ENCODE data around the gene DNAJC12. TPM values are rescaled to one million over a fixed set of nuclear protein-coding genes. Genes with fewer than 3 reads are reported as not detected.

Gene DNAJC12
- total RNA-seq, 1 donor from 2014 or later = 54.7 TPM

- Mint-ChIP-seq H3K27ac (ENCODE audit: unreplicated experiment) (no peak overlapping the region), H3K4me3 (ENCODE audit: unreplicated experiment) (no peak overlapping the region), H3K9me3 (ENCODE audit: unreplicated experiment) (no peaks in the 10 kb centered on the region), H3K36me3 (ENCODE audit: unreplicated experiment) (no peaks in the 10 kb centered on the region), H3K27me3 (ENCODE audit: unreplicated experiment) (no peaks in the 10 kb centered on the region), H3K4me1 (ENCODE audit: low read depth, unreplicated experiment) (peaks cover 6% of the 10 kb centered on the region)
- TF ChIP-seq CTCF (IDR thresholded peaks at IDR 0.05; ENCODE audit: partially characterized antibody, unreplicated experiment) = no peak
- no peak for DNase-seq
Observed at GRCh38 chr10:67827811-67828210, 10.2 kb downstream of the DNAJC12 start.

GRCh38 chr10:67819768-67820204, 18.2 kb downstream of the DNAJC12 start:
- H3K9me3 Mint-ChIP-seq (ENCODE audit: unreplicated experiment) = peaks cover 2% of the 10 kb centered on the region
- TF ChIP-seq CTCF (IDR thresholded peaks at IDR 0.05; ENCODE audit: partially characterized antibody, unreplicated experiment) = no peak
- no peak overlapping the region for H3K4me3 Mint-ChIP-seq (ENCODE audit: unreplicated experiment)
- H3K27me3 Mint-ChIP-seq (ENCODE audit: unreplicated experiment) = no peaks in the 10 kb centered on the region
- no peak overlapping the region for H3K27ac Mint-ChIP-seq (ENCODE audit: unreplicated experiment)
- DNase-seq = no peak
- peaks cover 7% of the 10 kb centered on the region for H3K36me3 Mint-ChIP-seq (ENCODE audit: unreplicated experiment)
- no peaks in the 10 kb centered on the region for H3K4me1 Mint-ChIP-seq (ENCODE audit: low read depth, unreplicated experiment)

- Mint-ChIP-seq H3K4me3 (ENCODE audit: unreplicated experiment) (no peak overlapping the region), H3K9me3 (ENCODE audit: unreplicated experiment) (peaks cover 2% of the 10 kb centered on the region), H3K27ac (ENCODE audit: unreplicated experiment) (no peak overlapping the region), H3K4me1 (ENCODE audit: low read depth, unreplicated experiment) (no peaks in the 10 kb centered on the region), H3K27me3 (ENCODE audit: unreplicated experiment) (no peaks in the 10 kb centered on the region), H3K36me3 (ENCODE audit: unreplicated experiment) (peaks cover 7% of the 10 kb centered on the region)
- DNase-seq = no peak
- TF ChIP-seq CTCF (IDR thresholded peaks at IDR 0.05; ENCODE audit: partially characterized antibody, unreplicated experiment) = no peak
Observed at GRCh38 chr10:67818323-67818722, 19.7 kb downstream of the DNAJC12 start.

GRCh38 chr10:67816719-67817118, 21.3 kb downstream of the DNAJC12 start:
- Mint-ChIP-seq H3K4me3 (ENCODE audit: unreplicated experiment) (no peak overlapping the region), H3K4me1 (ENCODE audit: low read depth, unreplicated experiment) (no peaks in the 10 kb centered on the region), H3K27me3 (ENCODE audit: unreplicated experiment) (no peaks in the 10 kb centered on the region), H3K27ac (ENCODE audit: unreplicated experiment) (no peak overlapping the region), H3K9me3 (ENCODE audit: unreplicated experiment) (peaks cover 2% of the 10 kb centered on the region), H3K36me3 (ENCODE audit: unreplicated experiment) (peaks cover 7% of the 10 kb centered on the region)
- TF ChIP-seq CTCF (IDR thresholded peaks at IDR 0.05; ENCODE audit: partially characterized antibody, unreplicated experiment) = no peak
- no peak for DNase-seq

GRCh38 chr10:67815571-67816059, 22.4 kb downstream of the DNAJC12 start:
- Mint-ChIP-seq H3K4me3 (ENCODE audit: unreplicated experiment) (no peak overlapping the region), H3K27ac (ENCODE audit: unreplicated experiment) (no peak overlapping the region), H3K9me3 (ENCODE audit: unreplicated experiment) (no peaks in the 10 kb centered on the region), H3K27me3 (ENCODE audit: unreplicated experiment) (no peaks in the 10 kb centered on the region), H3K4me1 (ENCODE audit: low read depth, unreplicated experiment) (no peaks in the 10 kb centered on the region), H3K36me3 (ENCODE audit: unreplicated experiment) (peaks cover 7% of the 10 kb centered on the region)
- TF ChIP-seq CTCF (IDR thresholded peaks at IDR 0.05; ENCODE audit: partially characterized antibody, unreplicated experiment) = no peak
- DNase-seq = no peak
